Subcutaneous adipose tissue (tissue), 4 donors: ENCODE results near the gene SPDYE5. TPM values are rescaled to one million over a fixed set of nuclear protein-coding genes. Genes with fewer than 3 reads are reported as not detected.

Experiments
- CTCF ChIP-seq: fragments of 450-650 bp; IDR thresholded peaks from one replicate; pipeline ENCODE4 v1.5.1; 2016; ENCODE audit warnings: low read depth, mild to moderate bottlenecking, control low read depth, antibody characterized with exemption, moderate library complexity
- small RNA-seq: library from RNA; depleted of rRNA; stranded (forward); fragments of <200 nt; gene quantifications from one replicate; pipeline ENCODE3, GENCODE V24; 2016
- total RNA-seq, 4 donors: library from RNA; depleted of rRNA; stranded (reverse); fragments of >200 nt; gene quantifications; one replicate each; pipeline ENCODE4 v1.1.0, GENCODE V29; 2016

SPDYE5 gene
- total RNA-seq, 4 donors from 2014 or later = not detected

GRCh38 chr7:75536940-75537538, 44.9 kb downstream of the SPDYE5 start:
- TF ChIP-seq CTCF = no peak

GRCh38 chr7:75537731-75538130, 45.6 kb downstream of the SPDYE5 start:
- no peak for TF ChIP-seq CTCF

GRCh38 chr7:75546237-75547015, 54.3 kb downstream of the SPDYE5 start:
- no peak for TF ChIP-seq CTCF

Small RNAs within 50 kb of the gene (small RNA-seq; reads per million reads assigned to genes)
- gene AC211429.1 (not detected), gene RF00019 (0.49 reads per million)

Other genes starting within 250 kb of the SPDYE5 start
- gene TRIM73, start 96.7 kb upstream of the SPDYE5 start, total RNA-seq = 1 to 10 TPM in 3 of 4 donors, under 1 TPM in 1; 0.49 to 7.5 (median 1.7) TPM
- gene POM121C, start 6.0 kb upstream of the SPDYE5 start, total RNA-seq = 10 to 100 TPM; 11.0 to 33.7 (median 20.3) TPM
- 10 to 100 TPM; 12.6 to 43.3 (median 31.1) TPM for gene HIP1, start 246.6 kb downstream of the SPDYE5 start, total RNA-seq